PFSK-1 (cell line): ENCODE results near the gene LONP2.

Experiments
- FOXP2 ChIP-seq: optimal IDR thresholded peaks from 2 replicates; pipeline ENCODE3; 2011; ENCODE audit warnings: borderline replicate concordance, control low read depth, inconsistent platforms; ENCODE audit not compliant: insufficient read depth; ENCODE audit errors: extremely low read length, extremely low read depth
- POLR2AphosphoS5 ChIP-seq: IDR thresholded peaks from 2 replicates; pipeline ENCODE4 v1.6.1; 2012; ENCODE audit warnings: low read depth, mild to moderate bottlenecking, control low read depth, low read length, moderate library complexity
- REST ChIP-seq, 2 experiments: IDR thresholded peaks; 2 replicates each; pipeline versions ENCODE4 v1.6.1 to v1.8.0; 2011 to 2012; ENCODE audit warnings: low read depth in 2 of 2, low read length in 2 of 2, control low read depth in 1 of 2, inconsistent platforms in 1 of 2, mild to moderate bottlenecking in 1 of 2, moderate library complexity in 1 of 2; ENCODE audit not compliant: insufficient read depth in 1 of 2
- SIN3A ChIP-seq: IDR thresholded peaks from 2 replicates; pipeline ENCODE4 v1.6.1; 2012; ENCODE audit warnings: mild to moderate bottlenecking, low read length, moderate library complexity, borderline replicate concordance; ENCODE audit not compliant: insufficient read depth
- TAF1 ChIP-seq: IDR thresholded peaks from 2 replicates; pipeline ENCODE4 v1.6.1; 2012; ENCODE audit warnings: low read length, control low read depth, borderline replicate concordance; ENCODE audit not compliant: insufficient read depth

The LONP2 gene

GRCh38 chr16:48252013-48252412 lies 7.9 kb downstream of the LONP2 start:
- TF ChIP-seq TAF1: no peak
- no peak for TF ChIP-seq REST (IDR thresholded peaks at IDR 0.05; ENCODE audit: insufficient read depth in 1 of 2, low read depth in 2 of 2, low read length in 2 of 2)
- TF ChIP-seq FOXP2: no peak
- no peak for TF ChIP-seq SIN3A
- no peak for TF ChIP-seq POLR2AphosphoS5

- TF ChIP-seq SIN3A: no peak
- no peak for TF ChIP-seq TAF1
- no peak for TF ChIP-seq FOXP2
- TF ChIP-seq REST (IDR thresholded peaks at IDR 0.05; ENCODE audit: insufficient read depth in 1 of 2, low read depth in 2 of 2, low read length in 2 of 2): no peak
- no peak for TF ChIP-seq POLR2AphosphoS5
Measured at GRCh38 chr16:48256579-48257177, 12.6 kb downstream of the LONP2 start.

GRCh38 chr16:48261569-48261968 lies 17.5 kb downstream of the LONP2 start:
- TF ChIP-seq SIN3A (no peak), POLR2AphosphoS5 (no peak), TAF1 (no peak), REST (IDR thresholded peaks at IDR 0.05; ENCODE audit: insufficient read depth in 1 of 2, low read depth in 2 of 2, low read length in 2 of 2) (no peak), FOXP2 (no peak)

- TF ChIP-seq TAF1 (no peak), SIN3A (no peak), POLR2AphosphoS5 (no peak), REST (IDR thresholded peaks at IDR 0.05; ENCODE audit: insufficient read depth in 1 of 2, low read depth in 2 of 2, low read length in 2 of 2) (no peak), FOXP2 (no peak)
Measured at GRCh38 chr16:48262631-48263030, 18.5 kb downstream of the LONP2 start.
